Measurements from ENCODE around the gene CDKN2AIP. TPM values are rescaled to one million over a fixed set of nuclear protein-coding genes. Genes with fewer than 3 reads are reported as not detected.

Gene CDKN2AIP
- total RNA-seq, 1 experiment from 2014 or later, result 20.6 TPM

GRCh38 chr4:183495184-183495583 is 50.7 kb downstream of the CDKN2AIP start:
- Histone ChIP-seq H3K27me3 (replicated peaks; ENCODE audit: insufficient read depth, low read depth, low read length, poor library complexity) (no peaks in the 10 kb centered on the region), H3K4me1 (ENCODE audit: insufficient read depth, low read length, poor library complexity, severe bottlenecking) (peaks cover 6% of the 10 kb centered on the region), H3K27ac (ENCODE audit: low read depth, low read length, poor library complexity, severe bottlenecking) (no peak overlapping the region), H3K9me3 (ENCODE audit: low read depth, low read length, poor library complexity, severe bottlenecking) (no peaks in the 10 kb centered on the region), H3K4me3 (ENCODE audit: low read depth, low read length, poor library complexity, severe bottlenecking) (no peak overlapping the region), H3K36me3 (ENCODE audit: insufficient read depth, low read length, poor library complexity, severe bottlenecking) (no peaks in the 10 kb centered on the region)
- CTCF ChIA-PET, result no interaction called here
- peak; percentile 38 for DNase-seq (ENCODE audit: low spot score)
- no TSS peak for BruUV-seq (replicated peaks)
- intact Hi-C loops (cut with micrococcal nuclease; ENCODE audit: unreplicated experiment), result no loop called here
- TF ChIP-seq CTCF (conservative IDR thresholded peaks at IDR 0.05; ENCODE audit: low read depth, low read length) (no peak), EZH2 (IDR thresholded peaks at IDR 0.05; ENCODE audit: borderline replicate concordance, low read depth, low read length, poor library complexity, severe bottlenecking) (no peak)
- POLR2A ChIA-PET (ENCODE audit: low non-redundant PET), result no interaction called here

Other genes starting within 250 kb of the CDKN2AIP start
- not detected in 2 replicates for gene CLDN22, start 124.4 kb upstream of the CDKN2AIP start, total RNA-seq (2021)
- gene CLDN24, start 122.2 kb upstream of the CDKN2AIP start, total RNA-seq (2021), result not detected in 2 replicates
- gene ING2, start 60.4 kb downstream of the CDKN2AIP start, total RNA-seq (2021), result 15.8 and 19.9 TPM in 2 replicates
- gene RWDD4, start 214.5 kb downstream of the CDKN2AIP start, total RNA-seq (2021), result 29.4 and 33.8 TPM in 2 replicates
- gene TRAPPC11, start 214.7 kb downstream of the CDKN2AIP start, total RNA-seq (2021), result 29.1 and 30.0 TPM in 2 replicates